Astrocyte (in vitro differentiated cells and primary cell): Measurements from ENCODE around the gene TSPAN14.
"Not testable (repeated sequence)": the region's sequence is repeated elsewhere in the genome, so short reads cannot be mapped to it uniquely, and the experiment has no call there.

Experiments used
- EZH2 ChIP-seq: IDR thresholded peaks from 2 replicates; pipeline ENCODE4 v1.6.1; 2012; ENCODE audit warnings: mild to moderate bottlenecking, low read length, inconsistent platforms; ENCODE audit not compliant: insufficient read depth
- TF ChIP-seq, protein P1 (sequence below): IDR thresholded peaks from 2 replicates; pipeline ENCODE4 v1.5.1; 2011; ENCODE audit warnings: low read depth, mild to moderate bottlenecking, inconsistent platforms, low read length, moderate library complexity; ENCODE audit not compliant: insufficient read depth

DNA sequence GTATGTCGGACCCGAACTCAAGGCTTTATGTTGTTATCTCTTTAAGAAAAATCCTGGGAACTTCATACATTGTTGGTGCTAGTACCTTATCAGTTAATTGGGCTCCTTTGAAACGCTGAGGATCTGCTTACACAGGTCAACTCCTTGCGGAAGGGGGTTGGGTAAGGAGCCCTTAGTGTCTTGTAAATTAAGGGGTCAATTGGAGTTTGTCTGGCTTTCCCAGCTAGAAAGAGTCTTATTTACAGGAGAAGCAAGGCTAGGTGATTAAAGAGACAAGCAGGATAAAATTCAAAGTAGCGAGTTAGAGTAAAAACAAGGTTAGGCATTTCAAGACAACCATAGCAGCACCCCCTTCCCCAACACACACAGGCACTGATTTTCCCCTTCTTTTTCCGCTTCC is 36.9 kb upstream of the TSPAN14 start:
- TF ChIP-seq, protein P1, sequence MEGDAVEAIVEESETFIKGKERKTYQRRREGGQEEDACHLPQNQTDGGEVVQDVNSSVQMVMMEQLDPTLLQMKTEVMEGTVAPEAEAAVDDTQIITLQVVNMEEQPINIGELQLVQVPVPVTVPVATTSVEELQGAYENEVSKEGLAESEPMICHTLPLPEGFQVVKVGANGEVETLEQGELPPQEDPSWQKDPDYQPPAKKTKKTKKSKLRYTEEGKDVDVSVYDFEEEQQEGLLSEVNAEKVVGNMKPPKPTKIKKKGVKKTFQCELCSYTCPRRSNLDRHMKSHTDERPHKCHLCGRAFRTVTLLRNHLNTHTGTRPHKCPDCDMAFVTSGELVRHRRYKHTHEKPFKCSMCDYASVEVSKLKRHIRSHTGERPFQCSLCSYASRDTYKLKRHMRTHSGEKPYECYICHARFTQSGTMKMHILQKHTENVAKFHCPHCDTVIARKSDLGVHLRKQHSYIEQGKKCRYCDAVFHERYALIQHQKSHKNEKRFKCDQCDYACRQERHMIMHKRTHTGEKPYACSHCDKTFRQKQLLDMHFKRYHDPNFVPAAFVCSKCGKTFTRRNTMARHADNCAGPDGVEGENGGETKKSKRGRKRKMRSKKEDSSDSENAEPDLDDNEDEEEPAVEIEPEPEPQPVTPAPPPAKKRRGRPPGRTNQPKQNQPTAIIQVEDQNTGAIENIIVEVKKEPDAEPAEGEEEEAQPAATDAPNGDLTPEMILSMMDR = not testable (repeated sequence)
- TF ChIP-seq EZH2 = not testable (repeated sequence)
